Uterus (tissue), 4 donors: ENCODE data around the gene COPS9. TPM values are rescaled to one million over a fixed set of nuclear protein-coding genes. Genes with fewer than 3 reads are reported as not detected.

ENCODE experiments used
- DNase-seq, 2 donors: peaks; one replicate each; pipeline ENCODE4 v3.0.0-alpha.2; 2019 to 2020
- H3K27ac ChIP-seq, 2 donors: fragments of 200-600 bp; sonication (generic); 1 replicate in 1 of 2; 2 replicates in 1 of 2; pipeline ENCODE4 v1.5.1; 2016 to 2018
- H3K27me3 ChIP-seq, 2 donors: fragments of 200-600 bp; sonication (generic); one replicate each; pipeline ENCODE4 v1.5.1; 2018 to 2019; ENCODE audit warnings: control low read depth in 1 of 2
- H3K36me3 ChIP-seq, 2 donors: fragments of 200-600 bp; sonication (generic); one replicate each; pipeline ENCODE4 v1.5.1; 2019; ENCODE audit warnings: control low read depth in 1 of 2
- H3K4me1 ChIP-seq, 2 donors: fragments of 200-600 bp; sonication (generic); one replicate each; pipeline ENCODE4 v1.5.1; 2018 to 2019; ENCODE audit warnings: control low read depth in 1 of 2
- H3K4me3 ChIP-seq, 2 donors: fragments of 200-600 bp; sonication (generic); 1 replicate in 1 of 2; 2 replicates in 1 of 2; pipeline ENCODE4 v1.5.1; 2018 to 2019; ENCODE audit warnings: mild to moderate bottlenecking in 1 of 2
- H3K9me3 ChIP-seq, 2 donors: fragments of 200-600 bp; sonication (generic); one replicate each; pipeline ENCODE4 v1.5.1; 2019; ENCODE audit warnings: control low read depth in 1 of 2
- CTCF ChIP-seq, 4 experiments: fragments of 200-600 bp in 2 of 4; fragments of 450-650 bp in 2 of 4; sonication (generic) in 2 of 4; IDR thresholded peaks; one replicate each; pipeline ENCODE4 v1.5.1; 2016 to 2019; ENCODE audit warnings: antibody characterized with exemption in 4 of 4, mild to moderate bottlenecking in 2 of 4, moderate library complexity in 1 of 4
- POLR2A ChIP-seq, 2 donors: fragments of 450-650 bp; IDR thresholded peaks; one replicate each; pipeline ENCODE4 v1.6.1; 2016; ENCODE audit warnings: antibody characterized with exemption in 2 of 2, mild to moderate bottlenecking in 1 of 2, moderate library complexity in 1 of 2
- intact Hi-C: fragments of 100-400 bp; cut with DNase I; formaldehyde crosslinking; loops from one replicate; pipeline ENCODE4 v1.15.1; 2023; ENCODE audit warnings: low total_unique reads
- total RNA-seq, 4 donors: library from RNA; depleted of rRNA in 3 of 4; stranded (reverse); fragments of >200 nt in 3 of 4; gene quantifications; one replicate each; pipeline versions ENCODE4 v1.1.0 to v1.2.4, GENCODE V29; 2014 to 2023
- donor health status: DM: yes; HTN: yes; CAD: no.

Gene COPS9
- total RNA-seq, 4 donors from 2014 or later: 14.1 to 189 (median 98.0) TPM

- Histone ChIP-seq H3K9me3 (no peaks in the 10 kb centered on the region), H3K27me3 (no peaks in the 10 kb centered on the region), H3K4me3 (no peak overlapping the region), H3K27ac (no peak overlapping the region), H3K36me3 (no peaks in the 10 kb centered on the region), H3K4me1 (no peaks in the 10 kb centered on the region)
- TF ChIP-seq CTCF (IDR thresholded peaks at IDR 0.05): no peak
- no peak for TF ChIP-seq POLR2A (IDR thresholded peaks at IDR 0.05)
- no peak for DNase-seq
- intact Hi-C loops: no loop called here
These were observed 38.4 kb upstream of the COPS9 start for GRCh38 chr2:240174496-240174895.

- H3K27ac ChIP-seq: no peak overlapping the region
- intact Hi-C loops: no loop called here
- H3K27me3 ChIP-seq: no peaks in the 10 kb centered on the region
- no peaks in the 10 kb centered on the region for H3K36me3 ChIP-seq
- H3K4me3 ChIP-seq: no peak overlapping the region
- H3K9me3 ChIP-seq: no peaks in the 10 kb centered on the region
- DNase-seq: no peak
- H3K4me1 ChIP-seq: no peaks in the 10 kb centered on the region
- TF ChIP-seq POLR2A (IDR thresholded peaks at IDR 0.05) (no peak), CTCF (IDR thresholded peaks at IDR 0.05) (no peak)
These were observed 36.2 kb upstream of the COPS9 start for GRCh38 chr2:240172071-240172895.

GRCh38 chr2:240170883-240171282 is 34.8 kb upstream of the COPS9 start:
- Histone ChIP-seq H3K9me3 (no peaks in the 10 kb centered on the region), H3K4me1 (no peaks in the 10 kb centered on the region), H3K36me3 (no peaks in the 10 kb centered on the region), H3K27ac (no peak overlapping the region), H3K27me3 (no peaks in the 10 kb centered on the region), H3K4me3 (no peak overlapping the region)
- TF ChIP-seq CTCF (IDR thresholded peaks at IDR 0.05): no peak
- no peak for TF ChIP-seq POLR2A (IDR thresholded peaks at IDR 0.05)
- DNase-seq: no peak
- intact Hi-C loops: no loop called here

- TF ChIP-seq CTCF (IDR thresholded peaks at IDR 0.05): no peak
- TF ChIP-seq POLR2A (IDR thresholded peaks at IDR 0.05): no peak
- Histone ChIP-seq H3K4me3 (no peak overlapping the region), H3K27me3 (no peaks in the 10 kb centered on the region), H3K4me1 (no peaks in the 10 kb centered on the region), H3K9me3 (no peaks in the 10 kb centered on the region), H3K27ac (no peak overlapping the region), H3K36me3 (no peaks in the 10 kb centered on the region)
- no peak for DNase-seq
- intact Hi-C loops: no loop called here
These were observed 34.2 kb upstream of the COPS9 start for GRCh38 chr2:240170354-240170735.

GRCh38 chr2:240169486-240170353 is 33.6 kb upstream of the COPS9 start:
- intact Hi-C loops: no loop called here
- no peak overlapping the region for H3K4me3 ChIP-seq
- no peak for TF ChIP-seq POLR2A (IDR thresholded peaks at IDR 0.05)
- no peaks in the 10 kb centered on the region for H3K4me1 ChIP-seq
- H3K36me3 ChIP-seq: no peaks in the 10 kb centered on the region
- H3K27me3 ChIP-seq: no peaks in the 10 kb centered on the region
- no peaks in the 10 kb centered on the region for H3K9me3 ChIP-seq
- DNase-seq: no peak
- no peak overlapping the region for H3K27ac ChIP-seq
